Mucosa of descending colon (tissue), 3 donors: ENCODE measurements around the gene CCDC51. TPM values are rescaled to one million over a fixed set of nuclear protein-coding genes. Genes with fewer than 3 reads are reported as not detected.

Experiments used
- ATAC-seq: fragments of 200-7000 bp; cut with Tn5 transposase; one replicate; pipeline ENCODE4 v1.9.1; 2020; ENCODE audit warnings: mild to moderate bottlenecking, moderate library complexity
- DNase-seq, 3 donors: peaks; one replicate each; pipeline ENCODE4 v3.0.0-alpha.2; 2020
- H3K36me3 ChIP-seq: fragments of 200-600 bp; one replicate; pipeline ENCODE4 v1.8.0; 2021; ENCODE audit warnings: low read depth, mild to moderate bottlenecking
- H3K4me1 ChIP-seq: fragments of 200-600 bp; one replicate; pipeline ENCODE4 v1.8.0; 2021; ENCODE audit warnings: low read depth, mild to moderate bottlenecking
- H3K4me3 ChIP-seq: fragments of 200-600 bp; one replicate; pipeline ENCODE4 v1.8.0; 2021; ENCODE audit warnings: mild to moderate bottlenecking
- H3K9me3 ChIP-seq: fragments of 200-600 bp; one replicate; pipeline ENCODE4 v1.8.0; 2021; ENCODE audit warnings: mild to moderate bottlenecking
- CTCF ChIP-seq: fragments of 200-600 bp; IDR thresholded peaks from one replicate; pipeline ENCODE4 v1.8.0; 2022; ENCODE audit warnings: antibody characterized with exemption, mild to moderate bottlenecking
- intact Hi-C, 2 donors: fragments of 100-400 bp; cut with DNase I in 1 of 2; cut with micrococcal nuclease in 1 of 2; formaldehyde crosslinking; loops; one replicate each; pipeline versions ENCODE4 v1.11.0 to v1.11.1; 2022; cut with DNase I, micrococcal nuclease
- total RNA-seq, 3 donors: library from RNA; stranded (reverse); fragmentation: NEBNext Ultra II Directional in 2 of 3; extraction: Animal tissue kit (Norgen Biotek cat#: 25700) in 2 of 3; gene quantifications; one replicate each; pipeline versions ENCODE4 v1.2.1 to v1.2.4, GENCODE V29; 2021 to 2023
- donor health status: DM: no; HTN: no; CAD: no; lungs with moderate emphysema.
- donor health status: DM: no; HTN: no; CAD: no.
- donor health status: DM: no; HTN: yes; CAD: no.

Gene CCDC51
- total RNA-seq, 3 donors from 2014 or later, result 13.0 to 15.3 (median 14.8) TPM

GRCh38 chr3:48419597-48419996, 20.3 kb downstream of the CCDC51 start:
- Histone ChIP-seq H3K36me3 (no peaks in the 10 kb centered on the region), H3K4me3 (no peak overlapping the region), H3K4me1 (no peaks in the 10 kb centered on the region), H3K9me3 (no peaks in the 10 kb centered on the region)
- intact Hi-C loops, result no loop called here
- DNase-seq, result no peak
- TF ChIP-seq CTCF, result no peak
- ATAC-seq, result no peak

DNA sequence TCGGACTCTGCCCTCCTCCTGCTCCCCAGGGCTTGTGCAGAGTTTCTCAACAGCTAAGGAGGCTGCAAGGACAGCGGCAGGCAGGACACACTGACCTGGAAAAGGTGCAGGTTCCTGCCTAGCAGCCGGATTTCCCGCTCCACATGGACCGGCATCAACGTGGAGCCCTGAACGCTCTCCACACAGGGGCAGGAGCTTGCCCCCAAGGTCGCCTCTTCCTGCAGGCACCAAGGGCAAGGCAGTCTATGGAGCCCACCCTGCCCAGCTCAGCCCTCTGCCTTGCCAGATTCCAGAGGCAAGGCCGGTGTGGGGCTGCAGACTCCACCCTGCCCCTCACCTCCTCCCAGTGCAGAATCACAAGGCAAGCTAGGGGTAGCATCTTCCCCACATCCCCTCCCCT, 20.8 kb downstream of the CCDC51 start:
- intact Hi-C loops, result no loop called here
- ATAC-seq, result no peak
- Histone ChIP-seq H3K9me3 (no peaks in the 10 kb centered on the region), H3K4me1 (no peaks in the 10 kb centered on the region), H3K36me3 (no peaks in the 10 kb centered on the region), H3K4me3 (no peak overlapping the region)
- DNase-seq, result no peak
- no peak for TF ChIP-seq CTCF

DNA sequence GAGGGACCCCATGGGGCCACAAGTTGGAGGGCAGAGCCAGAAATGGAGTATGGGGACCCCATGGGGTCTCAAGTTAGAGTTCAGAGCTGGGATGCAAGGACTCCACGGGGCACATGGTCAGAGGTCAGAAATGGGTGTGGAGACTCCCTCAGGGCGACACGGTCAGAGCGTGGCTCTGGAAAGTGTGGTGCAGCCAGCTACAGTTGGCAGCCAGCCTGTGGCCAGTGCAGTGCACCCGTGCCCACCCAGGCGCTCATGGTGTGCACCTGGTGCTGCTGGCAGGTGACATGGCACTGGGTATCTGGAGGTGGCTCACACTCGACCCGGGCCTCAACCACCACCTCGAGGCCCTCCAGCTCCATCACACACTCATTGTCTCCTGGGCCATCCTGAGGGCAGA, 21.3 kb downstream of the CCDC51 start:
- ATAC-seq (no peak), DNase-seq (no peak)
- Histone ChIP-seq H3K4me1 (no peaks in the 10 kb centered on the region), H3K4me3 (no peak overlapping the region), H3K36me3 (no peaks in the 10 kb centered on the region), H3K9me3 (no peaks in the 10 kb centered on the region)
- intact Hi-C loops, result no loop called here
- no peak for TF ChIP-seq CTCF

DNA sequence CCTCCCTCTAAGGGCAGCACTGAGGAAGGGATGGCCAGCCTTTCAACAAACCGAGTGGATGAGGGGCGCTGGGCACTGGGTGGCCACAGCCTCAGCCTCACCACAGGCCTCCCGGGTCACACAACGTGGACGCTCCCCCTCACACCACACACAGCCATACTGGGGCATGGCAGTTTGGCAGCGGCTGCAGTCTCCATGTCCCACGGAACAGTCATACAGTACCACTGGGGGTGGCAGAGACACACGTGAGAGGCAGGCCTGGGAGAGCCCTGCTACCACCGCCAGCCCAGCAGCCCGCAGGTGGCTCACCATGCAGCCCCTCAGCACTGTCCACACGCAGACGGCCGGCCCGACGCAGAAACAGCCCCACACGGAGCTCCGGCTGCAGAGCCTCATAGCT, 21.8 kb downstream of the CCDC51 start:
- Histone ChIP-seq H3K4me1 (no peaks in the 10 kb centered on the region), H3K9me3 (no peaks in the 10 kb centered on the region), H3K4me3 (no peak overlapping the region), H3K36me3 (no peaks in the 10 kb centered on the region)
- DNase-seq (no peak), ATAC-seq (no peak)
- intact Hi-C loops, result no loop called here
- no peak for TF ChIP-seq CTCF

GRCh38 chr3:48417529-48418108, 22.3 kb downstream of the CCDC51 start:
- ATAC-seq (no peak), DNase-seq (peak in 1 of 3 donors; percentile 34)
- Histone ChIP-seq H3K9me3 (no peaks in the 10 kb centered on the region), H3K4me3 (no peak overlapping the region), H3K36me3 (no peaks in the 10 kb centered on the region), H3K4me1 (no peaks in the 10 kb centered on the region)
- TF ChIP-seq CTCF, result no peak
- intact Hi-C loops, result no loop called here

- intact Hi-C loops, result no loop called here
- no peak for TF ChIP-seq CTCF
- no peak for DNase-seq
- Histone ChIP-seq H3K4me3 (no peak overlapping the region), H3K4me1 (no peaks in the 10 kb centered on the region), H3K36me3 (no peaks in the 10 kb centered on the region), H3K9me3 (no peaks in the 10 kb centered on the region)
- no peak for ATAC-seq
Measured at GRCh38 chr3:48416546-48416945, 23.4 kb downstream of the CCDC51 start.
